Measurements from ENCODE around the gene COPS7A. TPM values are rescaled to one million over a fixed set of nuclear protein-coding genes. Genes with fewer than 3 reads are reported as not detected.

COPS7A gene
- total and polyA plus RNA-seq, 9 of the 15 experiments (the other 6 are each of a cell fraction or from before 2014, with no cell fraction given), result 12.7 to 36.0 (median 24.3) TPM

GRCh38 chr12:6723607-6724408, at the start of gene COPS7A (continued):
- TF ChIP-seq E2F6 (IDR thresholded peaks at IDR 0.05; ENCODE audit: borderline replicate concordance in 1 of 2, extremely low read depth in 1 of 2, insufficient read depth in 1 of 2, insufficient read length in 1 of 2, low read depth in 1 of 2, low read length in 1 of 2, poor library complexity in 1 of 2, severe bottlenecking in 1 of 2) (peak; percentile 93 to 97), ETV6 (IDR thresholded peaks at IDR 0.05; ENCODE audit: borderline replicate concordance in 1 of 2, low read depth in 2 of 2, low read length in 1 of 2) (peak; percentile 54 to 79; a peak in 3 of 4 replicates), ETV6 (CRISPR knock-in tag; IDR thresholded peaks at IDR 0.05; ENCODE audit: borderline replicate concordance) (0 out of 2 replicates have a peak, but pooled peaks have one; percentile 0), GABPB1 (CRISPR knock-in tag; IDR thresholded peaks at IDR 0.05) (peak; percentile 94), NFXL1 (CRISPR knock-in tag; IDR thresholded peaks at IDR 0.05) (no peak), ZNF184 (CRISPR knock-in tag; IDR thresholded peaks at IDR 0.05) (no peak), ELF2 (CRISPR knock-in tag; IDR thresholded peaks at IDR 0.05) (peak; percentile 66; the same call in 1 of the 2 replicates), GTF2B (IDR thresholded peaks at IDR 0.05; ENCODE audit: extremely low read depth, insufficient read length) (no peak), PML (IDR thresholded peaks at IDR 0.05; ENCODE audit: low read length) (peak; percentile 19; the same call in 1 of the 2 replicates), MECOM (CRISPR knock-in tag; IDR thresholded peaks at IDR 0.05) (no peak), PTBP1 (IDR thresholded peaks at IDR 0.05; ENCODE audit: low read depth, low read length) (no peak), STAG1 (CRISPR knock-in tag; IDR thresholded peaks at IDR 0.05; ENCODE audit: borderline replicate concordance) (0 out of 2 replicates have a peak, but pooled peaks have one; percentile 25), TFAP4 (CRISPR knock-in tag; IDR thresholded peaks at IDR 0.05; ENCODE audit: borderline replicate concordance) (peak; percentile 100), GTF2F1 (IDR thresholded peaks at IDR 0.05; ENCODE audit: low read depth, low read length) (peak; percentile 41; the same call in 1 of the 2 replicates), ZNF561 (CRISPR knock-in tag; conservative IDR thresholded peaks at IDR 0.05) (no peak), PREB (CRISPR knock-in tag; IDR thresholded peaks at IDR 0.05) (no peak), ZBTB7A (IDR thresholded peaks at IDR 0.05; ENCODE audit: borderline replicate concordance, control insufficient read depth, low read depth, low read length) (peak; percentile 46; the same call in 1 of the 2 replicates)
- TF ChIP-seq, protein P1, sequence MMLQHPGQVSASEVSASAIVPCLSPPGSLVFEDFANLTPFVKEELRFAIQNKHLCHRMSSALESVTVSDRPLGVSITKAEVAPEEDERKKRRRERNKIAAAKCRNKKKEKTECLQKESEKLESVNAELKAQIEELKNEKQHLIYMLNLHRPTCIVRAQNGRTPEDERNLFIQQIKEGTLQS (IDR thresholded peaks at IDR 0.05), result peak; percentile 17; the same call in 1 of the 2 replicates
- TF ChIP-seq, protein P1 (CRISPR knock-in tag; conservative IDR thresholded peaks at IDR 0.05), result no peak
- TF ChIP-seq, protein P2, sequence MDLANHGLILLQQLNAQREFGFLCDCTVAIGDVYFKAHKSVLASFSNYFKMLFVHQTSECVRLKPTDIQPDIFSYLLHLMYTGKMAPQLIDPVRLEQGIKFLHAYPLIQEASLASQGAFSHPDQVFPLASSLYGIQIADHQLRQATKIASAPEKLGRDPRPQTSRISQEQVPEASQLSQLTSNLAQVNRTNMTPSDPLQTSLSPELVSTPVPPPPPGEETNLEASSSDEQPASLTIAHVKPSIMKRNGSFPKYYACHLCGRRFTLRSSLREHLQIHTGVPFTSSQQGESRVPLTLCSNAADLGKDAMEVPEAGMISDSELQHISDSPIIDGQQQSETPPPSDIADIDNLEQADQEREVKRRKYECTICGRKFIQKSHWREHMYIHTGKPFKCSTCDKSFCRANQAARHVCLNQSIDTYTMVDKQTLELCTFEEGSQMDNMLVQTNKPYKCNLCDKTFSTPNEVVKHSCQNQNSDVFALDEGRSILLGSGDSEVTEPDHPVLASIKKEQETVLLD (IDR thresholded peaks at IDR 0.05), result 0 out of 2 replicates have a peak, but pooled peaks have one; percentile 46

Data from K562 (cell line).